Left colon (tissue), 2 donors: ENCODE data around the gene ATXN2. TPM values are rescaled to one million over a fixed set of nuclear protein-coding genes. Genes with fewer than 3 reads are reported as not detected.
A peak's percentile ranks its signal among the peaks of the same experiment; 100 is the strongest.
"Not testable (repeated sequence)": the region's sequence is repeated elsewhere in the genome, so short reads cannot be mapped to it uniquely, and the experiment has no call there.

Source experiments
- ATAC-seq: fragments of 200-7000 bp; cut with Tn5 transposase; one replicate; pipeline ENCODE4 v1.9.1; 2020; ENCODE audit warnings: mild to moderate bottlenecking, moderate library complexity
- DNase-seq, 2 donors: peaks; one replicate each; pipeline ENCODE4 v3.0.0-alpha.2; 2020
- intact Hi-C, 2 donors: fragments of 100-400 bp; cut with DNase I in 1 of 2; cut with micrococcal nuclease in 1 of 2; formaldehyde crosslinking; loops; one replicate each; pipeline versions ENCODE4 v1.11.2 to v1.14.0; 2022; cut with DNase I, micrococcal nuclease
- total RNA-seq, 2 donors: library from RNA; stranded (reverse); fragmentation: NEBNext Ultra II Directional; extraction: Animal tissue kit (Norgen Biotek cat#: 25700); gene quantifications; one replicate each; pipeline ENCODE4 v1.2.1, GENCODE V29; 2021
- donor health status: DM: no; HTN: no; CAD: no.
- donor health status: DM: yes; HTN: yes; CAD: no.

Gene ATXN2
- total RNA-seq, 2 donors from 2014 or later = 43.0 to 64.2 TPM

DNA sequence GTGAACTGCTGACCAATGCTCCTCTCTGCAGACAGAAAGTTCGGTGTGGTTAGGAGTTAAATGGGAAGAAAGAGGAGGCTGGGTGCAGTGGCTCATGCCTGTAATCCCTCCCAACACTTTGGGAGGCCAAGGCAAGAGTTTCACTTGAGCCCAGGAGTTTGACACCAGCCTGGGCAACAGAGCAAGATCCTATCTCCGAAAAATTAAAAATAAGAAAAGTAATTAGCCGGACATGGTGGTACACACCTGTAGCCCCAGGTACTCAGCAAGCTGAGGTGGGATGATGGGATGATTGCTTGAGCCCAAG is 19.0 kb downstream of the ATXN2 start:
- DNase-seq = no peak
- ATAC-seq = no peak
- intact Hi-C loops = no loop called here

DNA sequence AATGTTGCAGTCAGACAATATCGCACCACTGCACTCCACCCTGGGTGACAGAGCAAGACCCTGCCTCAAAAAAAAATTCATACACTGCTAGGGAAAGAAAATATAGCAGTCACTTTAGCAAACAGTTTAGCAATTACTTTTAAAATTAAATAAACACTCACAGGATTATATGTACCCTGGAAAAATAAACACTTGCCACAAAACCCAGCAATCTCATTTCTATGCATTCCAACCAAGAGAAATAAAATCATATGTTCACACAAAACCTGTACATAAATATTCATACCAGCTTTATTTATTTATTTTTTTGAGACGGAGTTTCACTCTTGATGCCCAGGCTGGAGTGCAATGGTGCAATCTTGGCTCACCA is 20.2 kb downstream of the ATXN2 start:
- ATAC-seq = no peak
- no peak for DNase-seq

DNA sequence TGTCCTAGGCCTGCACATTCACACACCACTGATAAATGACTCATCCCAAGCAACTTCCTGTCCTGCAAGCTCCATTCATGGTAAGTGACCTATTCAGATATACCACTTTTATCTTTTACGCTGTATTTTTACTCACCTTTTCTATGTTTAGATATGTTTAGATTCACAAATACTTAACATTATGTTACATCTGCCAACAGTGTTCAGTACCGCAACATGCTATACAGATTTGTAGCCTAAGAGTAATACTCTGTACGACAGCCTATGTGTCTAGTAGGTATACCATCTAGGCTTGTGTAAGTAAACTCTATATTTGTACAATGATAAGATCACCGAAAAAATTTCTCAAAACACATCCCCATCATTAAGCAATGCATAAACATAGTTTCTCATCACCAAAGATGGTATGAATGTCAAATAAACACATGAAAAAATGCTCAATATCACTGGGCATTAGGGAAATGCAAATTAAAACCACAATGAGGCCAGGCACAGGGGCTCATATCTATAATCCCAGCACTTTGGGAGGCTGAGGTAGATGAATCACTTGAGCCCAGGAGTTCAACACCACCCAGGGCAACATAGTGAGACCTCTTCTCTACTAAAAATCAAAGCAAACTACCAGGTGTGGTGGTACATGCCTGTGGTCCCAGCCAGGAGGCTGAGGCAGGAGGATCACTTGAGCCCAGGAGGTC is 20.7 kb downstream of the ATXN2 start:
- intact Hi-C loops = no loop called here
- DNase-seq = no peak
- peak; percentile 31 for ATAC-seq

More for the DNA sequence above, 20.2 kb downstream of the ATXN2 start:
- intact Hi-C loops = no loop called here

DNA sequence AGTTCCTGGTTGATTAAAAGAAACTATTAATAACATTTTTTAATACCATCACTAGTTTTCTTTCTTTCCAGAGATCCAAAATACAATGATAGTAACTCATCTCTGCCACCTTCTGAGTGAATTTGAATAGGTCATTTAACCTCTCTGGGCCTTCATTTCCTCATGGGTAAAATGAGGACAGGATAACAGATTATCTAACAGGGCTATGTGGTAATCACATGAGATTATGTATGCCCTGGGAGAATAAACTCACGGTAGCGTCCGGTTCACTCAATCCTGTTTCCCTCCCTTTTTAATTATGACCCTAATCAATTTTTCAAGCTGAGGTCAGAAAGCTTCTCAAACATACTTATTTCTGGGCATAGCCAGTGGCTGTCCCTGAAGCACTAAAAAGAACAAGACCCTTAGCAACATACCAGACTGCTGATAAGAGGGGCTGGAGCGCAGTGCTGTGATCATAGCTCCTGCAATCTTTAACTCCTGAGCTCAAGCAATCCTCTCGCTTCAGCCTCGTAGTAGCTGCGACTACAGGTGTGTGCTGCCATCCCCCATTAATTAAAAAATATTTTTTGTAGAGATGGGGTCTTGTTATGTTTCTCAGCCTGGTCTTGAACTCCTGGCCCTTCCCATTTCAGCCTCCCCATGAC is 24.2 kb downstream of the ATXN2 start:
- intact Hi-C loops = no loop called here
- DNase-seq = no peak
- no peak for ATAC-seq

DNA sequence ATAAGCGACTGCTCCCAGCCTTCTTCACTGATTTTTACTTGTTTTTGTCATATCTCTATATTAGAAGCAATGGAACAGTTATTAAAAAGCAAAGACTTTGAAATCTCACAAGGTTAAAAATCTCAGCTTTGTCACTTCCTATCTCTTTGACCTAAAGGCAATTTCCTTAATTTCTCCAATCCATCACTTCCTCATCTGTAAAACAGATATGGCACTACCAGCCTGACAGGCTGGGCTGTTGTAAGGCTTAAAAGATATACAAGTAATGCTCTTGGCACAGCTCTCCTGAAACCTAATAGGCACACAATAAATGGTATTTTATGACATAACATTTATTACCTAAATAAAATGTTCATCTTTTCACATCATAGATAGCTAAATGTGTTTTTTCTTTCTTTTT is 25.6 kb downstream of the ATXN2 start:
- ATAC-seq (peak; percentile 81), DNase-seq (no peak)

DNA sequence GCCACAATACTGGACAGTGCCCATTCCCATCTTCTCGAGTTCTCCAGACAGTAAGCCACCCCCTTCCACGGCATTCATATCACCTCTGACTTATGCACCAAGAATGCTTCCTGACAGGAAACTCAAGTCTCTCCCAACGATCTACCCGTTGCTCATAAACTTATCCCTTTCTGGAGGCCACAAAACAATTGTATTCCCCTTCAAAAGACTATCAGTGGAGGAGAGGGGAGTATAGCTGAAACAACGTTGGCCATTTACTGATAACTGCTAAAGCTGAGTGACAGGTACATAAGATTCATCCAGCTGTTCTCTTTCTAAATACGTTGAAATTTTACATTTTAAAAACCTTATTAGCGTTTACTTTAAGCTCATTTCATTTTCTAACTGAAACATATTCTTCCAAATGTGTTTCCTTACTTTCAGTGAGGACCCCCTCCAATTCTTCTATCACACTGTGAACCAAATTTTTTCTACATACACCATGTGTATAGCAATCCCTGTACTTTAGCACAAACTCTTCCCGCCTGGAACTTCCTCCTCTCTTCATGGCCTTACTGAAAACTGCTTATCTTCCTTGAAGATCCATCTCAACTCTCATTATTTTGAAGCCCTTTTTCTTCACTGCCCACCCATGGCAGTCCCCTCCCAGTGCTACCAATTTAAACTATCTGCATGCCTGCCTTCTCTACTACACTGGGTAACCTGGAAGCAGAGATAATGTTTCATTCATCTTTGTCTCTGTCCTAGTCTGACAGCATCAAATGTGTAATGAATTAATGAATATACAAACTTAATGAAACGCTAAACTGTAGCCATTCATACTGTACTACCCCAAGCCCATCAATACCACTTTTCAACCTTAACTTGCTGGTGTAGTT is 28.8 kb downstream of the ATXN2 start:
- ATAC-seq (peak; percentile 35), DNase-seq (no peak)
- intact Hi-C loops = no loop called here

More for the DNA sequence above, 25.6 kb downstream of the ATXN2 start:
- intact Hi-C loops = no loop called here

DNA sequence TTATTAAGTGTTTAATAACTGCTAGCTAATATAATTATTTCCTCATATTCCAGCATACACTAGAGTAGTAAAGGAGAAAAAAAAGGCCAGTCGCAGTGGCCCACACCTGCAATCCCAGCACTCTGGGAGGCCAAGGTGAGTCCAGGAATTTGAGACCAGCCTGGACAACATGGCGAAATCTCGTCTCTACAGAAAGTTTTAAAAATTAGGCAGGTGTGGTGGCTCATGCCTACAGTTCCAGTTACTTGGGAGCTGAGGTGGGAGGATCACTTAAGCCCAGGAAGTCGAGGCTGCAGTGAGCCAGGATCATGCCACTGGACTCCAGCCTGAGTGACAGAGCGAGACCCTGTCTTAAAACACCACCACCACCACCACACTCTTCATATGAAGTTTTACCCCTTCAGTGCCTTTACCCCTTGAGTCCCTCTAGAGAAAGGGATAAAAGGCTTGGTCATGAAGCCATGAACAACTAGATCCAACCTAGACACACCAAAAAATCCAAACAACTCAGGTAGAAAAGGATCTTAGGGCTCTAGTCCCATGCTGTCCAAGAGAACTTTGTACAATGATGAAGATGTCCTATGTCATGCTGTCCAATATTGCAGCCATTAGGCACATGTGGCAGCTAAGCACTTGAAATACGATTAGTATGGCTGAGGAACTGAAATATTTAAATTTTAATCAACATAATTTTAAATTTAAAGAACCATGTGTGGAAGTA is 29.6 kb downstream of the ATXN2 start:
- intact Hi-C loops = no loop called here
- ATAC-seq (no peak), DNase-seq (no peak)

- intact Hi-C loops = not testable (repeated sequence)
- peak; percentile 14 for ATAC-seq
Observed at GRCh38 chr12:111560844-111561243, 38.3 kb downstream of the ATXN2 start.

GRCh38 chr12:111558107-111558376 is 41.1 kb downstream of the ATXN2 start:
- ATAC-seq (no peak), DNase-seq (no peak)
- intact Hi-C loops = no loop called here

More at GRCh38 chr12:111560844-111561243, 38.3 kb downstream of the ATXN2 start:
- not testable (repeated sequence) for DNase-seq

DNA sequence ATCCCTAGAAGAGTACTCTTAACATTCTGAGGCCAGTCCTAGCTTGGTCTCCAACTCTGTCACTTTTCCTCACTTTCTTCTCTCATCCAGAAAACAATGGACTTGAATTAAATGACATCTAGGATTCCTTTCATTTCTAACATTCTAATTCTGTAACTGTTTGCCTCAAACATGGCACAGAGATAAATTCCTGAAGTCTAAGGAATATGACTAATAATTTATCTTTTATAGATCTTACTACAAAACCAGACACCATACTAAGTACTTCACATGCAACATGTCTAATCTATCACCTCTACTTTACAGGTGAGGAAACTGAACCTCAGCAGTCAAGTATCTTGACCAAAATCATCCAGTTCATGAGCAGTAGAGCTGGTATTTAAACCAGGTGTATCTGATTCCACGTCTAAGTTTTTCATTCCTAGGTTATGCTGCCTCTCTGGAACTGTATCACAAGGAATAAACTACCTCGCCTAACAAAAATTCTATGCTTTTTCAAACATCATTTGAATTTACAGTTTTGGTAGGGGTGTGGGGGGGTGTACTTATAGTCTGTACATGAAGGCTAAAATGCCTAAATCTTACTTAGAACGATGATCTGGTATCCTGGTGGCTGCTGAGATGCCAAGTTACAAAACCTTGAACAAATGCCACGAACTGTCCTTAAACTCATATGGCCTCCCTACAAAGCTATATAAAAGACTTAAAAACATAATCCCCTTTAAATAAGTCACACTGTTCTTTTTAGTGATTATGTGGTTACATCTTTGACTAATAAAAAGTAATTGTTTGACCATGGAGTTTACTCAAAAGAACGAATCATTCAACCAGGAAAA is 41.6 kb downstream of the ATXN2 start:
- ATAC-seq = no peak
- DNase-seq = no peak

DNA sequence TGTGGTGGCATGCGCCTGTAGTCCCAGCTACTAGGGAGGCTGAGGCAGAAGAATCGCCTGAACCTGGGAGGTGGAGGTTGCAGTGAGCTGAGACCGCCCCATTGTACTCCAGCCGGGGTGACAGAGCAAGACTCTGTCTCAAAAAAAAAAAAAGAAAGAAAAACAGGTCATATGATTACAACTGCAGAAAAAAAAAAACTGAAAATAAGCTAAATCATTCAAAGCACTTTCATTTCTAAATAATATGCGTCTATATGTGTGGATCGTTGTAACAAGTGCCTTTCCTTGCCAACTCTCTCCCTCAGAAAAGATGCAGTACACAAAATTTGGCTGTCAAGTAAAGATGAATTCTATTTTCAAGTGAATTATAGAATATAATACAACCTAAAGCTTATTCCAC is 42.4 kb downstream of the ATXN2 start:
- intact Hi-C loops = no loop called here
- ATAC-seq (no peak), DNase-seq (no peak)

More for the DNA sequence above, 41.6 kb downstream of the ATXN2 start:
- intact Hi-C loops = no loop called here

GRCh38 chr12:111555313-111555712 is 43.8 kb downstream of the ATXN2 start:
- intact Hi-C loops, ATAC-seq, DNase-seq: not testable (repeated sequence)

DNA sequence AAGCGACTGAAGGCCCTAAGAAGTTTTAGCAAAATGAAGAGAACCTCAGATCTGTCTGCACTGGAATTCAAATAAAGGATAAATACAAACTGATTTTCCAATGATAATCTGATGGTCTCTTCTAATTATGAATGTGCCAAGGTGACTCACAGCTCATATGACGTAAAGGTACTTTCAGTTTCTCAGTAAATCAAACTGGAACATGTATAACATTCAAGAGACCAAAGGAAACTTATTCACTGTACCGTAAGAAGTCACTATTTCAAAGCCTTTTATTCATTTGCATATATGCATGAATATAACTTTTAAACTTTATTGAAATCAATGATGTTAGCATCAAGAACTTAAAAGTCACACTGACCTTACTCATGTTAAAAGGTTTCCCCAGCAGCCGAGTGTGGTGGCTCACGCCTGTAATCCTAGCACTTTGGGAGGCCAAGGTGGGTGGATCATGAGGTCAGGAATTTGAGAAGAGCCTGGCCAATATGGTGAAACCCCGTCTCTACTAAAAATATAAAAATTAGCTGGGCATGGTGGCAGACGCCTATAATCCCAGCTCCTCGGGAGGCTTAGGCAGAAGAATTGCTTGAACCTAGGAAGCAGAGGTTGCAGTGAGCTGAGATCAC is 52.2 kb downstream of the ATXN2 start:
- intact Hi-C loops = no loop called here
- ATAC-seq = no peak
- DNase-seq = no peak

GRCh38 chr12:111546171-111546570 is 52.9 kb downstream of the ATXN2 start:
- ATAC-seq (no peak), DNase-seq (no peak)
- intact Hi-C loops = no loop called here

GRCh38 chr12:111544032-111544431 is 55.1 kb downstream of the ATXN2 start:
- no peak for ATAC-seq
- intact Hi-C loops = no loop called here
- no peak for DNase-seq

GRCh38 chr12:111532751-111533150 is 66.4 kb downstream of the ATXN2 start:
- no peak for ATAC-seq
- no peak for DNase-seq
- intact Hi-C loops = loop anchor here in 1 of 2 donors (10.0 kb wide), 1 partner anchor 138 kb away; no protein-coding TSS in a partner anchor

DNA sequence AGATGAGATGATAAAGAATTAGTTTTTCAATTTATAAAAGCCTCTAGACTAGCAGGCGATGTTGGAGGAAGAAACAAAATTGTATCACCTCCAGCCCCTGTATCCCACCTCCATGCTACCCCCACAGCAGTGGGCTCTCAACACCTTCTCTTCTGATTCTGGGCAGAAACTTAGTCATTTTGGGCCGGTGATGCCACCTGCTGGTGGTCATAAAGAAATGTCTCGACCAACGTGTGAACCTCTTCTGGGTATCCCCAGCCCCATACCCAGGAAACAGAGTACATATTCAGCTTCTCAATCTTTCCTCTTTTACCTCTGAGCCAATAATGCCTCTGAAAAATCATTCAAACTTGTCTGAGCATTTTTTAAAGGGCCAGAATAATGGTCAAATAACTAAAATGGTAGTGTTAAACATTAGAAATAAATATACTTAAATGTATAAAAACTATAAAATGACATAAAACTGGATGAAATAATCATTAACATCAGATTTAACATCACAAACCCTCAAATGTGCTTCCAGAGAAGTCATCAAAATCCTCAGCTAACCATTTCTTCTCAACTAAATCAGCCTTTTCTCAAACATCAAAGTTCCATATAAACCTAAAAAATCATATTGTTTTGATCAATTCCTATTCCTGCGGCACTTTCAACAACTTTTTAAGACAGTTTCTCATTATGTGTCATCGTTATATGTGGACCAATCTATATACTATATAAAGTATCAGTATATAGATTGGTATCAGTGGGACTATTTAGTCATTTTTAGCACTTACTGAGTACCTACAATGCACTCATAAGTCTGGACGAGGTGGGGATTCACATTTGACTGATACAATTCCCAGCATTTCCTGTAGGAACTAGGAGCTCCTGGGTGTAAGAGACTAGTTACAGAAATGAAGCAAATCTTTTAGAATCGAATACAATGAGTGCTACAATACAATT is 69.4 kb downstream of the ATXN2 start:
- DNase-seq = peak in 1 of 2 donors; percentile 28
- intact Hi-C loops = loop anchor here in 1 of 2 donors (10.0 kb wide), 1 partner anchor 135 kb away; no protein-coding TSS in a partner anchor
- ATAC-seq = peak; percentile 56
